IMR-90 (cell line): Measurements from ENCODE around the gene RCAN2. TPM values are rescaled to one million over a fixed set of nuclear protein-coding genes. Genes with fewer than 3 reads are reported as not detected.

Experiments
- ATAC-seq: fragments of 200-7000 bp; cut with Tn5 transposase; 2 replicates; pipeline ENCODE4 v1.9.1; 2020; ENCODE audit warnings: low read depth, mild to moderate bottlenecking, moderate library complexity
- BruUV-seq: library from RNA; stranded (reverse); fragments of 400-500 nt; replicated peaks from 2 replicates; lab custom pipeline; 2021; lab: Mats Ljungman, UMichigan
- CTCF ChIA-PET: fragments of 300-600 bp; formaldehyde crosslinking; extraction: SDS; loops from one replicate; lab custom pipeline; 2021; ENCODE audit warnings: antibody characterized with exemption; lab: Yijun Ruan, JAX
- POLR2A ChIA-PET: fragments of 300-600 bp; sonication (Branson Sonifier 250); formaldehyde crosslinking; loops from one replicate; lab custom pipeline; 2022; ENCODE audit warnings: antibody characterized with exemption; ENCODE audit not compliant: unreplicated experiment; lab: Charles Lee
- DNase-seq: peaks from one replicate; pipeline ENCODE4 v3.0.0; 2013
- H2AFZ ChIP-seq: replicated peaks from 2 replicates; pipeline ENCODE3; 2013; ENCODE audit warnings: low read length, mild to moderate bottlenecking; ENCODE audit not compliant: poor library complexity
- H2AK5ac ChIP-seq: 2 replicates; pipeline ENCODE4 v1.6.1; 2013; ENCODE audit warnings: low read depth, low read length, inconsistent platforms
- H2AK9ac ChIP-seq: replicated peaks from 2 replicates; pipeline ENCODE3; 2013; ENCODE audit warnings: mild to moderate bottlenecking, low read depth, low read length, moderate library complexity; ENCODE audit not compliant: poor library complexity
- H2BK120ac ChIP-seq: 2 replicates; pipeline ENCODE4 v1.6.1; 2013; ENCODE audit warnings: low read depth, low read length, inconsistent platforms
- H2BK15ac ChIP-seq: 3 replicates; pipeline ENCODE4 v1.6.1; 2013; ENCODE audit warnings: low read depth, low read length, inconsistent platforms
- H2BK20ac ChIP-seq: 2 replicates; pipeline ENCODE4 v1.6.1; 2013; ENCODE audit warnings: low read depth, mild to moderate bottlenecking, inconsistent platforms, low read length, moderate library complexity
- H2BK5ac ChIP-seq: 2 replicates; pipeline ENCODE4 v1.6.1; 2013; ENCODE audit warnings: mild to moderate bottlenecking, low read depth, low read length, inconsistent platforms; ENCODE audit not compliant: poor library complexity, severe bottlenecking
- H3K14ac ChIP-seq: replicated peaks from 2 replicates; pipeline ENCODE4 v1.6.1; 2013; ENCODE audit warnings: low read depth, low read length, inconsistent platforms
- H3K18ac ChIP-seq: 2 replicates; pipeline ENCODE4 v1.6.1; 2013; ENCODE audit warnings: low read depth, low read length, control low read depth
- H3K23ac ChIP-seq: 2 replicates; pipeline ENCODE4 v1.6.1; 2013; ENCODE audit warnings: low read depth, low read length, inconsistent platforms
- H3K27ac ChIP-seq: 2 replicates; pipeline ENCODE4 v1.5.1; 2013; ENCODE audit warnings: mild to moderate bottlenecking, control low read depth, low read length; ENCODE audit not compliant: insufficient read depth
- H3K27me3 ChIP-seq: 2 replicates; pipeline ENCODE4 v1.6.1; 2013; ENCODE audit warnings: low read length; ENCODE audit not compliant: control insufficient read depth, insufficient read depth
- H3K36me3 ChIP-seq: 2 replicates; pipeline ENCODE4 v1.6.1; 2013; ENCODE audit warnings: low read length, mixed read lengths; ENCODE audit not compliant: control insufficient read depth, insufficient read depth
- H3K4ac ChIP-seq: 2 replicates; pipeline ENCODE4 v1.6.1; 2013; ENCODE audit warnings: low read depth, low read length, inconsistent platforms
- H3K4me1 ChIP-seq: 2 replicates; pipeline ENCODE4 v1.6.1; 2013; ENCODE audit warnings: low read length, mixed read lengths; ENCODE audit not compliant: control insufficient read depth, insufficient read depth
- H3K4me2 ChIP-seq: 2 replicates; pipeline ENCODE4 v1.6.1; 2013; ENCODE audit warnings: low read depth, mild to moderate bottlenecking, control low read depth, low read length, moderate library complexity
- H3K4me3 ChIP-seq: 2 replicates; pipeline ENCODE4 v1.5.1; 2013; ENCODE audit warnings: low read depth, mild to moderate bottlenecking, control low read depth, low read length, moderate library complexity; ENCODE audit not compliant: insufficient read depth
- H3K56ac ChIP-seq: 2 replicates; pipeline ENCODE4 v1.6.1; 2013; ENCODE audit warnings: low read length, inconsistent platforms; ENCODE audit not compliant: insufficient read depth; ENCODE audit errors: extremely low read depth
- H3K79me1 ChIP-seq, 2 experiments: 2 replicates each; pipeline ENCODE4 v1.6.1; 2013; ENCODE audit warnings: low read length in 2 of 2, inconsistent platforms in 1 of 2, low read depth in 1 of 2
- H3K9ac ChIP-seq: 2 replicates; pipeline ENCODE4 v1.6.1; 2013; ENCODE audit warnings: low read depth, low read length, control low read depth
- H3K9me1 ChIP-seq: 2 replicates; pipeline ENCODE4 v1.6.1; 2013; ENCODE audit warnings: low read length, inconsistent platforms; ENCODE audit not compliant: insufficient read depth
- H3K9me3 ChIP-seq: 2 replicates; pipeline ENCODE4 v1.6.1; 2013; ENCODE audit warnings: low read length; ENCODE audit not compliant: control insufficient read depth, insufficient read depth
- H4K20me1 ChIP-seq: 2 replicates; pipeline ENCODE4 v1.6.1; 2013; ENCODE audit warnings: low read length, inconsistent platforms; ENCODE audit not compliant: insufficient read depth
- H4K5ac ChIP-seq: 2 replicates; pipeline ENCODE4 v1.6.1; 2013; ENCODE audit warnings: mild to moderate bottlenecking, low read depth, low read length, control low read depth
- H4K8ac ChIP-seq, 2 experiments: 2 replicates each; pipeline ENCODE4 v1.6.1; 2013; ENCODE audit warnings: low read depth in 2 of 2, low read length in 2 of 2, control low read depth in 1 of 2, inconsistent platforms in 1 of 2
- H4K91ac ChIP-seq: 2 replicates; pipeline ENCODE4 v1.6.1; 2013; ENCODE audit warnings: low read depth, low read length, inconsistent platforms; ENCODE audit not compliant: insufficient read depth
- BHLHE40 ChIP-seq: fragments of 150-350 bp; IDR thresholded peaks from 2 replicates; pipeline ENCODE4 v1.6.1; 2016; ENCODE audit warnings: mild to moderate bottlenecking, low read depth, low read length
- CEBPB ChIP-seq: IDR thresholded peaks from 2 replicates; pipeline ENCODE4 v1.6.1; 2012; ENCODE audit warnings: low read depth, low read length, improper control_type of control experiment
- CHD1 ChIP-seq: IDR thresholded peaks from 2 replicates; pipeline ENCODE4 v1.6.1; 2012; ENCODE audit warnings: low read depth, low read length, improper control_type of control experiment
- ELK1 ChIP-seq: fragments of 150-350 bp; IDR thresholded peaks from 2 replicates; pipeline ENCODE4 v1.6.1; 2016; ENCODE audit warnings: low read depth, mild to moderate bottlenecking, low read length, moderate library complexity, borderline replicate concordance
- FOS ChIP-seq: fragments of 150-350 bp; IDR thresholded peaks from 2 replicates; pipeline ENCODE4 v1.6.1; 2016; ENCODE audit warnings: low read depth, low read length
- MAFK ChIP-seq: IDR thresholded peaks from 2 replicates; pipeline ENCODE4 v1.6.1; 2012; ENCODE audit warnings: low read depth, low read length, improper control_type of control experiment
- MAZ ChIP-seq: IDR thresholded peaks from 2 replicates; pipeline ENCODE4 v1.6.1; 2012; ENCODE audit warnings: low read depth, mild to moderate bottlenecking, low read length, improper control_type of control experiment, moderate library complexity, borderline replicate concordance
- POLR2A ChIP-seq: IDR thresholded peaks from 2 replicates; pipeline ENCODE4 v1.6.1; 2012; ENCODE audit warnings: mild to moderate bottlenecking, low read depth, low read length
- RAD21 ChIP-seq: IDR thresholded peaks from 2 replicates; pipeline ENCODE4 v1.6.1; 2012; ENCODE audit warnings: low read length, improper control_type of control experiment
- RFX5 ChIP-seq: IDR thresholded peaks from 2 replicates; pipeline ENCODE4 v1.8.0; 2012; ENCODE audit warnings: low read depth, mild to moderate bottlenecking, low read length, moderate library complexity
- SMC3 ChIP-seq: fragments of 150-350 bp; IDR thresholded peaks from 2 replicates; pipeline ENCODE4 v1.6.1; 2016; ENCODE audit warnings: low read depth, mild to moderate bottlenecking, antibody characterized with exemption, low read length, moderate library complexity
- USF2 ChIP-seq: fragments of 150-350 bp; IDR thresholded peaks from 2 replicates; pipeline ENCODE4 v1.6.1; 2017; ENCODE audit warnings: mild to moderate bottlenecking, antibody characterized with exemption, low read length, low read depth
- WGBS, 2 experiments: methylation state at CpG; one replicate each; pipeline versions ENCODE4 v1.1.5 to v1.1.7; 2013; ENCODE audit warnings: missing lambda C conversion rate in 2 of 2; ENCODE audit not compliant: insufficient read length in 1 of 2; ENCODE audit errors: extremely low coverage in 2 of 2; 5-methylcytosine and 5-hydroxymethylcytosine counted together
- dilution Hi-C: fragments of 300-500 bp; cut with HindIII; formaldehyde crosslinking; loops from one replicate; pipeline ENCODE4 v1.14.3; 2018; ENCODE audit warnings: low sequenced_read_pairs; ENCODE audit not compliant: unreplicated experiment
- in situ Hi-C: fragments of 300-500 bp; cut with MboI; formaldehyde crosslinking; loops from 3 replicates; pipeline ENCODE4 v1.14.3; 2019; ENCODE audit warnings: low sequenced_read_pairs, inconsistent platforms, mixed read lengths
- intact Hi-C: fragments of 100-400 bp; cut with micrococcal nuclease; formaldehyde crosslinking; loops from 2 replicates; pipeline ENCODE4 v1.10.0; 2022
- polyA plus RNA-seq, 3 experiments: library from polyadenylated mRNA; depleted of rRNA; stranded (reverse); fragments of >200 nt; gene quantifications; 2 replicates each; pipeline ENCODE4 v1.2.3, GENCODE V29; 2012; ENCODE audit warnings: low replicate concordance in 1 of 3
- total RNA-seq: library from RNA; depleted of rRNA; stranded (reverse); fragments of >200 nt; gene quantifications from 2 replicates; pipeline ENCODE4 v1.2.3, GENCODE V29; 2012
- TF ChIP-seq, protein P1 (sequence below): conservative IDR thresholded peaks from 2 replicates; pipeline ENCODE4 v1.5.1; 2012; ENCODE audit warnings: mild to moderate bottlenecking, low read depth, low read length, improper control_type of control experiment

RCAN2 gene
- total and polyA plus RNA-seq, 2 of the 4 experiments (the other 2 are of a cell fraction): 1.3 to 1.8 TPM

DNA sequence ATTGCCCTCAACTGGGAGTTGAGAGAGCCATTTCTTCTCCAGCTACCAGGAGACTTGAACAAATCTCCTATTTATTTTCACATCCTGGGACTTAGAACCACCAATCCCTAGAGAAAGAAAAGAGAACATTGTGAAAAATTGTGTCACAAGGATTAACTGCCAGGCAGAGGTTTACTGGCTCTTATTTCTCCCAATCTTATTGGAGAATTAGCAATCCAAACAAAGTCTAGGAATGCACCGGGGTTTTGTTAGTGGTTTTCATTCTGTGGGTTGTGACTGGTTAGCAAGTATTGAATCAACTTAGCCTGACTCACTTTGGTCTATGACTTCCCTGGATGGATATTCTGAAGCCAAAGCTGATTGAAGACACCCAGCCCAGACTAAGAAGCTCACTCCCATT lies 299.3 kb downstream of the RCAN2 start:
- Histone ChIP-seq H2BK120ac (no peak overlapping the region), H3K9me3 (no peaks in the 10 kb centered on the region), H3K9me1 (no peaks in the 10 kb centered on the region), H3K9ac (no peak overlapping the region), H3K4me3 (no peak overlapping the region), H3K14ac (no peak overlapping the region), H3K36me3 (no peaks in the 10 kb centered on the region), H3K27ac (no peak overlapping the region), H3K4me1 (no peaks in the 10 kb centered on the region), H4K5ac (no peak overlapping the region), H4K91ac (no peak overlapping the region), H2AK9ac (no peak overlapping the region), H3K4me2 (no peak overlapping the region), H3K4ac (no peak overlapping the region), H2AFZ (no peak overlapping the region), H4K8ac (no peak overlapping the region), H3K18ac (no peak overlapping the region), H2BK20ac (no peak overlapping the region), H3K27me3 (no peaks in the 10 kb centered on the region), H2BK15ac (no peak overlapping the region), H4K20me1 (no peaks in the 10 kb centered on the region), H2BK5ac (no peak overlapping the region), H3K79me1 (no peaks in the 10 kb centered on the region), H2AK5ac (no peak overlapping the region), H3K23ac (no peak overlapping the region), H3K56ac (no peak overlapping the region)
- ATAC-seq (no peak), DNase-seq (peak; percentile 41)
- intact Hi-C loops: no loop called here
- in situ Hi-C loops: no loop called here
- CTCF ChIA-PET: no interaction called here
- no TSS peak for BruUV-seq
- no CpG with 5 or more reads among the region's 1 CpG for WGBS, 2 experiments
- TF ChIP-seq SMC3 (no peak), POLR2A (no peak), RAD21 (no peak), CEBPB (no peak), MAZ (no peak), FOS (no peak), MAFK (no peak), BHLHE40 (no peak), RFX5 (no peak), CHD1 (no peak), ELK1 (no peak), USF2 (no peak)
- TF ChIP-seq, protein P1, sequence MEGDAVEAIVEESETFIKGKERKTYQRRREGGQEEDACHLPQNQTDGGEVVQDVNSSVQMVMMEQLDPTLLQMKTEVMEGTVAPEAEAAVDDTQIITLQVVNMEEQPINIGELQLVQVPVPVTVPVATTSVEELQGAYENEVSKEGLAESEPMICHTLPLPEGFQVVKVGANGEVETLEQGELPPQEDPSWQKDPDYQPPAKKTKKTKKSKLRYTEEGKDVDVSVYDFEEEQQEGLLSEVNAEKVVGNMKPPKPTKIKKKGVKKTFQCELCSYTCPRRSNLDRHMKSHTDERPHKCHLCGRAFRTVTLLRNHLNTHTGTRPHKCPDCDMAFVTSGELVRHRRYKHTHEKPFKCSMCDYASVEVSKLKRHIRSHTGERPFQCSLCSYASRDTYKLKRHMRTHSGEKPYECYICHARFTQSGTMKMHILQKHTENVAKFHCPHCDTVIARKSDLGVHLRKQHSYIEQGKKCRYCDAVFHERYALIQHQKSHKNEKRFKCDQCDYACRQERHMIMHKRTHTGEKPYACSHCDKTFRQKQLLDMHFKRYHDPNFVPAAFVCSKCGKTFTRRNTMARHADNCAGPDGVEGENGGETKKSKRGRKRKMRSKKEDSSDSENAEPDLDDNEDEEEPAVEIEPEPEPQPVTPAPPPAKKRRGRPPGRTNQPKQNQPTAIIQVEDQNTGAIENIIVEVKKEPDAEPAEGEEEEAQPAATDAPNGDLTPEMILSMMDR: no peak
- dilution Hi-C loops: no loop called here
- POLR2A ChIA-PET: no interaction called here
